Natural killer cell (primary cell): ENCODE data around the gene SLK. TPM values are rescaled to one million over a fixed set of nuclear protein-coding genes. Genes with fewer than 3 reads are reported as not detected.
A peak's percentile ranks its signal among the peaks of the same experiment; 100 is the strongest.

Experiments used
- ATAC-seq, 3 donors: fragments of 150-1000 bp in 2 of 3; fragments of 200-7000 bp in 1 of 3; cut with Tn5 transposase; 1 replicate in 1 of 3; 2 replicates in 2 of 3; pipeline ENCODE4 v1.10.0; 2021; ENCODE audit warnings: mild to moderate bottlenecking in 2 of 3, moderate library complexity in 2 of 3
- DNase-seq, 2 donors: peaks; one replicate each; pipeline versions ENCODE4 v3.0.0 to v3.0.0-alpha.2; 2013 to 2021; ENCODE audit warnings: mixed read lengths in 1 of 2
- H3K27ac ChIP-seq: one replicate; pipeline ENCODE4 v1.5.1; 2013; ENCODE audit warnings: mild to moderate bottlenecking, low read length
- H3K27me3 ChIP-seq: one replicate; pipeline ENCODE4 v1.6.1; 2013; ENCODE audit warnings: low read length; ENCODE audit not compliant: control insufficient read depth, insufficient read depth
- H3K36me3 ChIP-seq: one replicate; pipeline ENCODE4 v1.6.1; 2013; ENCODE audit warnings: low read length; ENCODE audit not compliant: control insufficient read depth, insufficient read depth
- H3K4me1 ChIP-seq: one replicate; pipeline ENCODE4 v1.6.1; 2013; ENCODE audit warnings: low read length; ENCODE audit not compliant: control insufficient read depth, insufficient read depth
- H3K4me3 ChIP-seq: one replicate; pipeline ENCODE4 v1.5.1; 2013; ENCODE audit warnings: low read length
- H3K9me3 ChIP-seq: one replicate; pipeline ENCODE4 v1.6.1; 2013; ENCODE audit warnings: low read length; ENCODE audit not compliant: control insufficient read depth, insufficient read depth
- H3K27ac Mint-ChIP-seq, 2 donors: one replicate each; pipeline ENCODE4 v1.8.0; 2022; ENCODE audit warnings: mild to moderate bottlenecking in 2 of 2, mixed read lengths in 2 of 2, moderate library complexity in 1 of 2
- H3K27me3 Mint-ChIP-seq, 2 donors: one replicate each; pipeline ENCODE4 v1.8.0; 2022; ENCODE audit warnings: low read depth in 2 of 2, mixed read lengths in 2 of 2
- H3K36me3 Mint-ChIP-seq: one replicate; pipeline ENCODE4 v1.8.0; 2022; ENCODE audit warnings: mixed read lengths
- H3K4me1 Mint-ChIP-seq, 2 donors: one replicate each; pipeline ENCODE4 v1.8.0; 2022; ENCODE audit warnings: mixed read lengths in 2 of 2
- H3K4me3 Mint-ChIP-seq: one replicate; pipeline ENCODE4 v1.8.0; 2022; ENCODE audit warnings: mild to moderate bottlenecking, moderate library complexity, mixed read lengths
- H3K9me3 Mint-ChIP-seq, 2 donors: one replicate each; pipeline ENCODE4 v1.8.0; 2022; ENCODE audit warnings: mixed read lengths in 2 of 2
- WGBS: methylation state at CpG from one replicate; pipeline ENCODE4 v1.1.7; 2013; ENCODE audit warnings: missing lambda C conversion rate; ENCODE audit not compliant: insufficient coverage; 5-methylcytosine and 5-hydroxymethylcytosine counted together
- intact Hi-C: fragments of 100-400 bp; cut with micrococcal nuclease; formaldehyde crosslinking; loops from one replicate; pipeline ENCODE4 v1.14.2; 2022
- total RNA-seq, 4 donors: library from RNA; stranded (reverse); fragments of 120-200 nt in 1 of 4; gene quantifications; one replicate each; pipeline versions ENCODE4 v1.2.3 to v1.2.4, GENCODE V29; 2013 to 2022
- TF ChIP-seq, protein P1 (sequence below): fragments of 200-600 bp; IDR thresholded peaks from one replicate; pipeline ENCODE4 v1.8.0; 2022; ENCODE audit warnings: antibody characterized with exemption

The SLK gene
- total RNA-seq, 3 donors from 2014 or later (not counting 1 experiment from before 2014, with no cell fraction given), result 33.4 to 48.7 (median 40.3) TPM

GRCh38 chr10:104045151-104046089 is 78.5 kb downstream of the SLK start:
- no peak overlapping the region for H3K4me3 Mint-ChIP-seq

GRCh38 chr10:104046651-104047050 is 79.7 kb downstream of the SLK start:
- no peak for DNase-seq
- Histone ChIP-seq H3K36me3 (no peaks in the 10 kb centered on the region), H3K4me1 (no peaks in the 10 kb centered on the region), H3K27me3 (no peaks in the 10 kb centered on the region), H3K4me3 (no peak overlapping the region), H3K27ac (no peak overlapping the region), H3K9me3 (no peaks in the 10 kb centered on the region)
- Mint-ChIP-seq H3K9me3 (no peaks in the 10 kb centered on the region), H3K4me1 (no peaks in the 10 kb centered on the region), H3K4me3 (no peak overlapping the region), H3K27ac (no peak overlapping the region), H3K27me3 (peaks cover 0 to 4% of the 10 kb centered on the region in 2 donors), H3K36me3 (no peaks in the 10 kb centered on the region)
- ATAC-seq, result no peak
- TF ChIP-seq, protein P1, sequence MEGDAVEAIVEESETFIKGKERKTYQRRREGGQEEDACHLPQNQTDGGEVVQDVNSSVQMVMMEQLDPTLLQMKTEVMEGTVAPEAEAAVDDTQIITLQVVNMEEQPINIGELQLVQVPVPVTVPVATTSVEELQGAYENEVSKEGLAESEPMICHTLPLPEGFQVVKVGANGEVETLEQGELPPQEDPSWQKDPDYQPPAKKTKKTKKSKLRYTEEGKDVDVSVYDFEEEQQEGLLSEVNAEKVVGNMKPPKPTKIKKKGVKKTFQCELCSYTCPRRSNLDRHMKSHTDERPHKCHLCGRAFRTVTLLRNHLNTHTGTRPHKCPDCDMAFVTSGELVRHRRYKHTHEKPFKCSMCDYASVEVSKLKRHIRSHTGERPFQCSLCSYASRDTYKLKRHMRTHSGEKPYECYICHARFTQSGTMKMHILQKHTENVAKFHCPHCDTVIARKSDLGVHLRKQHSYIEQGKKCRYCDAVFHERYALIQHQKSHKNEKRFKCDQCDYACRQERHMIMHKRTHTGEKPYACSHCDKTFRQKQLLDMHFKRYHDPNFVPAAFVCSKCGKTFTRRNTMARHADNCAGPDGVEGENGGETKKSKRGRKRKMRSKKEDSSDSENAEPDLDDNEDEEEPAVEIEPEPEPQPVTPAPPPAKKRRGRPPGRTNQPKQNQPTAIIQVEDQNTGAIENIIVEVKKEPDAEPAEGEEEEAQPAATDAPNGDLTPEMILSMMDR, result no peak
- WGBS, result 95% methylated on average over 6 of the region's 6 CpGs
- intact Hi-C loops, result no loop called here

More at GRCh38 chr10:104045151-104046089, 78.5 kb downstream of the SLK start:
- Histone ChIP-seq H3K4me3 (no peak overlapping the region), H3K36me3 (no peaks in the 10 kb centered on the region), H3K27ac (no peak overlapping the region), H3K9me3 (no peaks in the 10 kb centered on the region), H3K27me3 (no peaks in the 10 kb centered on the region), H3K4me1 (no peaks in the 10 kb centered on the region)
- H3K27ac Mint-ChIP-seq, result no peak overlapping the region
- intact Hi-C loops, result no loop called here
- WGBS, result 91% methylated on average over 9 of the region's 9 CpGs
- ATAC-seq (no peak), DNase-seq (peak in 1 of 2 donors; percentile 23)
- H3K4me1 Mint-ChIP-seq, result no peaks in the 10 kb centered on the region
- no peaks in the 10 kb centered on the region for H3K9me3 Mint-ChIP-seq
- H3K27me3 Mint-ChIP-seq, result peaks cover 0 to 4% of the 10 kb centered on the region in 2 donors
- TF ChIP-seq, protein P1, result no peak
- H3K36me3 Mint-ChIP-seq, result no peaks in the 10 kb centered on the region

DNA sequence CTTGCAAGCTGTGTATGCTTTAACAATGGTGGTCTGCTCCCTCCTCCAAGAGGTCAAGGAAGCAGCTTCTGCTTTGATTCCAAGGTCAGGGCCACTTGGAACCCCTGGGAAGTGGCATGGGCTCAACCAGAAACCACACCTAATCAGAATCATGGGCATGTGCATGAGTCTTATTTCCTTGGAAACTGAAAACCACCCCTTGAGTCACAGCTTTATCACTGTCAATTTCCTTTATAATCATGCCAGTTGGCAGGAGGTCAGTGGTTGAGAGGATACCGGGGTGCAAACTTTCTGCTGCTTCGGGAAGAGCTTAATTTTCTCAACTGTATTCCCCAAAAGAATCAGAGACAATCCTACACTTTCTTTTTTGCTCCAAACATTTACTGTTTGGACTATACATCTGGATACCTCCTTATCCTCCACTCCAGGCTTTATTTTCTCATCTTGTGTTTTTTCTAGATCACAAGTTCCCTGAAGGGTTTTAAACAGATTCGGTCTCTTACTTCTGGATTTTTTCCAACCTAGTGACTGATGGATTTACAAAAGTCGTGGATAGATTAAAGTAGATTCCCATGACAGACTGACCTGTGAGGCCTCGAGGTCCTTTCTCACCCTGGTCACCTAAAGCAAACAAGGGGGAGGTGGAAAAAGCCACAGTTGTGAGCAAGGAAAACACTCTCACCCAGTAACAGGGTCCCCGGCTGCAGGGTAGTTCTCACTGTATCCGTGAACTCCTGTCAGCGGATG is 82.7 kb downstream of the SLK start:
- WGBS, result 71% methylated on average over 8 of the region's 8 CpGs
- Mint-ChIP-seq H3K27me3 (peaks cover 0 to 4% of the 10 kb centered on the region in 2 donors), H3K4me3 (no peak overlapping the region), H3K27ac (no peak overlapping the region), H3K9me3 (no peaks in the 10 kb centered on the region), H3K36me3 (no peaks in the 10 kb centered on the region), H3K4me1 (no peaks in the 10 kb centered on the region)
- ATAC-seq, result no peak
- DNase-seq, result no peak
- no peaks in the 10 kb centered on the region for H3K27me3 ChIP-seq
- H3K27ac ChIP-seq, result no peak overlapping the region
- H3K4me3 ChIP-seq, result no peak overlapping the region
- no peaks in the 10 kb centered on the region for H3K9me3 ChIP-seq
- no peaks in the 10 kb centered on the region for H3K4me1 ChIP-seq
- TF ChIP-seq, protein P1, result no peak
- intact Hi-C loops, result no loop called here
- H3K36me3 ChIP-seq, result no peaks in the 10 kb centered on the region
